GM08714 (cell line): ENCODE results near the gene ANAPC5.
"Not testable (repeated sequence)": the region's sequence is repeated elsewhere in the genome, so short reads cannot be mapped to it uniquely, and the experiment has no call there.

ENCODE experiments used
- H3K4me3 ChIP-seq: fragments of 200-500 bp; sonication (Bioruptor generic); 2 replicates; pipeline ENCODE4 v1.5.1; 2014; ENCODE audit warnings: mild to moderate bottlenecking, low read length, inconsistent platforms
- ZNF274 ChIP-seq: IDR thresholded peaks from 2 replicates; pipeline ENCODE4 v1.6.1; 2012; ENCODE audit warnings: mild to moderate bottlenecking, low read depth, low read length

ANAPC5 gene, protein sequence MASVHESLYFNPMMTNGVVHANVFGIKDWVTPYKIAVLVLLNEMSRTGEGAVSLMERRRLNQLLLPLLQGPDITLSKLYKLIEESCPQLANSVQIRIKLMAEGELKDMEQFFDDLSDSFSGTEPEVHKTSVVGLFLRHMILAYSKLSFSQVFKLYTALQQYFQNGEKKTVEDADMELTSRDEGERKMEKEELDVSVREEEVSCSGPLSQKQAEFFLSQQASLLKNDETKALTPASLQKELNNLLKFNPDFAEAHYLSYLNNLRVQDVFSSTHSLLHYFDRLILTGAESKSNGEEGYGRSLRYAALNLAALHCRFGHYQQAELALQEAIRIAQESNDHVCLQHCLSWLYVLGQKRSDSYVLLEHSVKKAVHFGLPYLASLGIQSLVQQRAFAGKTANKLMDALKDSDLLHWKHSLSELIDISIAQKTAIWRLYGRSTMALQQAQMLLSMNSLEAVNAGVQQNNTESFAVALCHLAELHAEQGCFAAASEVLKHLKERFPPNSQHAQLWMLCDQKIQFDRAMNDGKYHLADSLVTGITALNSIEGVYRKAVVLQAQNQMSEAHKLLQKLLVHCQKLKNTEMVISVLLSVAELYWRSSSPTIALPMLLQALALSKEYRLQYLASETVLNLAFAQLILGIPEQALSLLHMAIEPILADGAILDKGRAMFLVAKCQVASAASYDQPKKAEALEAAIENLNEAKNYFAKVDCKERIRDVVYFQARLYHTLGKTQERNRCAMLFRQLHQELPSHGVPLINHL

DNA sequence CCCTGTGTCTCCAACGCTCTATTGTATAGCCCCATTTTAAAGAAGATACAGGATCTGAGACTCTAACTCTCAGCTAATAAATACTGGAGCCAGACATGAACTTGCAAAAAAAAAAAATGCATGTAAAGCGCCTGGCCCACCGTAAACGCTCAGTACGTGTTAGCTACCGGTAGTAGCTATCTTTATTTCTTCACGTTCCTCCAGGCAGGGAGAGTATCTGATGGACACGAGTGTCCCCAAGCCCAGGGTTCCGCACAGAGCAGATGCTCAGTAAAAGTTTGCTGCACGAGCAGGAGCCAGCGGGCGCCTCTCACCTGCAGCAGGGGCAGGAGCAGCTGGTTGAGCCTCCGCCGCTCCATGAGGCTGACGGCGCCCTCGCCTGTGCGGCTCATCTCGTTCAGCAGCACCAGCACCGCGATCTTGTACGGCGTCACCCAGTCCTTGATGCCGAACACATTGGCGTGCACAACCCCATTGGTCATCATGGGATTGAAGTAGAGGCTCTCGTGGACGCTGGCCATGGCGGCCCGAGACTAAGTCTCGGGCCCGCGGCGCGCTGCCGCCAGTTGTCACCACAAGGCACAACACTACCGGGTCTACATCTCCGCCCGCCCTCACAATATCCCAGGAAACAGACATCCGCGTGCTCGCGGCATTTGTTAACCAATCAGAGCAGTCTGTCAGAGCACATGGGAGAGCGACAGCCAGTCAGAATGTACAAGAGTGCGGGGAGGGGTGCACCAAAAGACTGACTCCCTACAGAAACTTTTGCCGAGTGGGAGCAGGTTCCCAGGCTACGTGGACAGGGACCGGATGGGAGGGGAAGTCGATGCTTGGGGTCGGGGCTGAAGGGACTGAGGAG is at the start of gene ANAPC5:
Gene ANAPC5 (minus strand): TSS at position 592 of the 862 bp plus-strand sequence. CDS start 71 bp downstream, at position 521.
- TF ChIP-seq ZNF274, result no peak
- H3K4me3 ChIP-seq, result peak within 1 kb of the TSS; percentile 92

DNA sequence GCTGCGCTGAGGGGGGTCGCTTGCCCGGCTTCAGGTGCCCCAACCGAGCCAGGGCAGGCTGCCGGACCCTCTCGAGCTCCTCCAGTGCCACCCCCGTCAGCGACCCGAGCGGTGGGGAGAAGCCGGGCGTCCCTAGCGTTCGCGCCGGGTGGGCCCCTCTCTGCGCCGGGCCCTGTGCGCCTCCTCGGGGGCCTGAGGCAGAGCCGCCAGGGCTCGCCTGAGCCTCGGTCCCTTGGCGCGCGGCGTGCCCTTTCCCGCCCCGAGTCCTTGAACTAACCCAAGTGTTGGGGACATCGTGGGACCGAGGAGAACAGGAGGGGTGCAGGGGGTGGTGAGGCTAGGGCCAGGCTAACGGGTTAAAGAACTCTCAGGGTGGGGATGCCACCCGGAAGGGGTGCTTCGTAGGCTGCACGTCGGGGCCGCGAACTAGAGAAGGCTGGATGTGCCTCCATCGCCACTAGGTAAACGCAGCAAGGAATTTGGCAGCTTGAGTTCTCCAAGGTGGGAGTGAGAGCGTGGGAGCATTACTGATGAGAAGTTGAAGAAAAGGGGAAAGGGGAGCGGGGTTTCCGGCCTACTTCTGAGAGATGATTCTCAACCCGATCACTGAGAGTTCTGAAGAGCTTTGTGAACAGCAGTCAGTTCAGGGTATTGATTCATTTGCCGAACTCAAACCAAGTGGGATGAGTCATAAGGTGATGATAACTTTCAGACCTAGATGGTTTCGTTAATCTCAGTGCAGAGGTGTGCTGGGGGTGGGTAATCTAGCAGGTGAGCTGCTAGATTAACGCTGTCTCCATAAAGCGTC is 48.3 kb upstream of the ANAPC5 start:
- no peak for TF ChIP-seq ZNF274
- H3K4me3 ChIP-seq, result peak overlapping the region; percentile 81

DNA sequence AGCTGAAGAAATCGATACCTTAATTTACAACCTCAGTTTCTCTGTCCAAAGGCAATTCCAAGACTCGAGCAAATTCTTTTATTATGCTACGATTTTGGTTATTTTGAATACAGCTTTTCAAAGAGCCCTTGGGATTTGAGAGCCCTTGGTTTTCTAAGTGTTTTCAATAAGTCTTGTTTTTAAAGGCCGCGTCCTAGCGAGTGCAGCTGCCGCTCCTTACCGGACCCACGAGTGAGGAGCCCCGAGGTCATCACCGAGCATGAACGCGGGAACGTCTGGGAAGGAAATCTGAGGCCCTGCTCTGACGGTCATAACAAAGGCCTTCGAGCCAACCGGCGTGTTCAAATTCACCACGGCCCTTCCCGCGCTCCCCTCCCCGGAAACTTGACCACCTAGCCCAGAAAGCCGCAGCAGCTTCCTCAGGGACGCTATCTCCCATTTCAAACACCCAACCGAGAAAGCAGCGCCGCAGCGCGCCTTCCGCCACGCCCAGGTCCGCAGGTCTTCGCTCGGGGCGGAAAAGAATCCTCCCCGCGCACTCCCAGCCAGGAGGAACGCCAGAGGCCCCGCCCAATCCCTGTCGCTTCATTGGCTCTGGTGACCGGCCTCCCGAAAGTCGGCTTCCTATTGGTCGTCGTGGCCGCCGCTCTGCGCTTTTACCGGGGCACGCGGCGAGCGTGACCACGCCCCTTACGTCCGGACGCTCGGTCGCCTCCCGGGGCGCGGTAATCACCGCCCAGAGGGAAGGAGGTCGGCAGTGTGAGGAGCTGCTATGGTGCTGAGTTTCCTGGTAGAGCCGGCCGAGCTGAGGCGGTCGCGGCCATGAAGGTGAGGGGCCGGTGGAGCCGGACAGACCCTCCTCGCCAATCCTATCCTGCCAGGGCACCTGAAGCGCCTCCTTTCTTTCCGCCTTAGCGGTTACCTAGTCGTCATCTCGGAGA is 47.5 kb upstream of the ANAPC5 start, which contains the start of gene RNF34:
Gene RNF34 (plus strand): TSS at position 728 of the 941 bp plus-strand sequence. CDS start 95 bp downstream, at position 823.
- peak within 1 kb of the TSS; percentile 81 for H3K4me3 ChIP-seq
- no peak for TF ChIP-seq ZNF274

DNA sequence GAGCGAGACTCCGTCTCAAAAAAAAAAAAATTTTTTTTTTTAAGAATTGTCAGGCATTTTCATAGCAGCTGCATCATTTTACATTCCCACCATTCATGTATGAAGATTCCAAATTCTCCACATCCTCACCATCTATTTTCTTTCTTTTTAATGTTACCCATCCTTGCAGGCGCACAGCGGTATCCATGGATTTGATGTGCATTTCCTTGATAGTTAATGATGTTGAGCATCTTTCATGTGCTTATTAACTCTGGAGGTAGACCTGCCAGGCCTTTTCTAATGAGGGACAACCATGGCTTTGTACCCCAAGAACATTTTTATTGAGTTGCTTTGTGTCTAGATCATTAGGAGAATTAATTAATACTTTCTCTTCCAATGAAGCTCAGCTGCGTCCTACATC is 46.1 kb upstream of the ANAPC5 start:
- no peak for TF ChIP-seq ZNF274
- H3K4me3 ChIP-seq, result no peak overlapping the region

DNA sequence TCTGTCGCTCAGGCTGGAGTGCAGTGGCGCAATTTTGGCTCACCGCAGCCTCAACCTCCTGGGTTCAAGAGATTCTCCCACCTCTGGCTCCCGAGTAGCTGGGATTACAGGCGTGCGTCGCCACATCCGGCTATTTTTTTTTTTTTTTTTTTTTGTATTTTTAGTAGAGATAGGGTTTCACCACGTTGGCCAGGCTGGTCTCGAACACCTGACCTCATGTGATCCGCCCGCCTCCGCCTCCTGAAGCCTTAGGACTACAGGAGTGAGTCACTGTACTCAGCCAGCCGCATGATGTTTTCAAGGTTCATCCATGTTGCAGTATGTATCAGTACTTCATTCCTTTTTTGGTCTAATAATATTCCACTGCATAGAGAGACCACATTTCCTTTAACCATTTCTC is 45.3 kb upstream of the ANAPC5 start:
- H3K4me3 ChIP-seq, result no peak overlapping the region
- no peak for TF ChIP-seq ZNF274

DNA sequence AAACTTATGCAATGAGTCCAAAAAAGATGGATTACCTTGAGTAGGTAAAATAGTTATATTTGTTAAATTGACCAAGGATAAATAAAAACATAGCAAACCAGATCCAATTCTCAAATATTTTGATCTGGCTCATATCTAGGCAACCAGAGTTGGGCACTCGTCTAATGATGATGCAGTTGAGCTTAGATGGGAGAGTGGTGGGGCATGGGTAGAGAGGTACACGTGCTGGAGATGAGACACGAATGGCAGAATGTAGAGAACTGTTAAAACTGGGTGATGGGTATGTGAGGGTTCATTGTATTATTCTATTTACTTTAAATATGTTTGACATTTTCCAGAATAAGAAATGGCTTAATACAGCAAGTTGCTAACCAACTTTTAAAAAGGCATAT is 40.1 kb upstream of the ANAPC5 start:
- H3K4me3 ChIP-seq, result no peak overlapping the region
- no peak for TF ChIP-seq ZNF274

DNA sequence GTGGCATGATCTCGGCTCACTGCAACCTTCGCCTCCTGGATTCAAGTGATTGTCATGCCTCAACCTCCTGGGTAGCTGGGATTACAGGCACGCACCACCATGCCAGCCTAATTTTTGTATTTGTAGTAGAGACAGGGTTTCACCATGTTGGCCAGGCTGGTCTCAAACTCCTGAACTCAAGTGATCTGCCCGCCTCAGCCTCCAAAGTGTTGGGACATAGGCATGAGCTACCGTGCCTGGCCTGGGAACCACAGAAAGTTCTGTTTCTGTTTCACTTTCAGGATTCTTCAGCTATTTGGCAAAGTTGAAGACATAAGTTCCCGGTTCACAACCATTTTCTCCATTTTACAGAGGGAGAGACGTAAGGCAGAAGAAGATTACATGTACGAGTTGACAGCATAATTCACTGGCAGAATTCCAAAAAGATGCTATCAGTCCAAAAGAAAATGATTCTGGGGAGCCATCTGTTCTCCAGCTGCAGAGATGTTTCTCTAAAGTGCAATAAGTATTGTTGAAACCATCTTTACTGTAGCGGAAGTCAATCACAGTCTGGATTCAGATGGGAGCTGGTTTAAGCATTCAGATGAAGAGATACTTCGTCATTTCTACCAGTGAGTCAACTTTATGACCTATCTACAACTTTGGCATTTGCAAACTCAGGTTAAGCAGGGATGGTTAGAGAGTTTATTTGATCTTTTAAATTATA is 39.6 kb upstream of the ANAPC5 start:
- no peak overlapping the region for H3K4me3 ChIP-seq
- TF ChIP-seq ZNF274, result no peak

DNA sequence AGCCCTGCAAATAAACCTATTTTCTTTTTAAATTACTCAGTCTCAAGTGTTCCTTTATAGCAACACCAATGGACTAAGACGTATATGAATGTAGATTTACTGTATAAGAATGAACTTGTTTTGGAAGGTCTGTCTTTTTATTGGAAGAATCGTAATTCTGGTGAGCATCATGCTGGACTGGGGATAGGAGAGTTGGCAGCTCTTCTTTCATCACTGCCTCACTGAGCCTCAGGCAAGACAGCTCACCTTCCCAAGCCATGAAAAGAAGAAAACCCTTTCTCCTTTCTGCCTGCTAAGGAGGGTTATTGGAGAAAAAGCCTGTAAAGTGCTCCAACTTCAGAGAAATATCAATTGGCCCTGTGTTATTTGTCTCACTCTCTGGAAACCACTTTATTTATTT is 38.6 kb upstream of the ANAPC5 start:
- TF ChIP-seq ZNF274, result no peak
- no peak overlapping the region for H3K4me3 ChIP-seq

DNA sequence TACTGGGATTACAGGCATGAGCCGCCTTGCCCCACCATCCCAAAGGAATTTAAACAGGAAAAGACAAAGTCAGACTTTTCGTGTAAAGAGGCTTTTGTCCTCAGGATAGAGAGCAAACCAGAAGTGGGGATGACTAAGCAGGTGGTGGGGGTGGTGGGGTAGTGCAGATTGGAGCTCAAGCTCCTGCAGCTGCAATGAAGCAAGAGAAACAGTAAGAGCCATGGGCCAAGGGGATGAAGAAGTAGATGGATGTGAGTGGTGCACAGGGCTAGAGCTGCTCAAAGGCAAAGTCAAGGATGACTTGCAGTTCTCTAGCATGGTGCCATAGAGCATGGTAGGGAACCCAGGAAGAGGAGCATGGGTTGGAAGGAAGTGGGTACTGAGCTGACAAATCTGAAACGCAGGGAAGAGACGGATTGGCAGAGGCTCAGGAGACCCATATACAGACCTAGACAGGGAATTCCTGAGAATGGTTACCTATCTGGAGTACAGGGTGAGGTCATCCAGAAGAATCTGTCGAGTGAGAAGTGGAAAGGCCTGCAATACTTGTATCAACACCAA is 36.3 kb upstream of the ANAPC5 start:
- TF ChIP-seq ZNF274, result no peak

DNA sequence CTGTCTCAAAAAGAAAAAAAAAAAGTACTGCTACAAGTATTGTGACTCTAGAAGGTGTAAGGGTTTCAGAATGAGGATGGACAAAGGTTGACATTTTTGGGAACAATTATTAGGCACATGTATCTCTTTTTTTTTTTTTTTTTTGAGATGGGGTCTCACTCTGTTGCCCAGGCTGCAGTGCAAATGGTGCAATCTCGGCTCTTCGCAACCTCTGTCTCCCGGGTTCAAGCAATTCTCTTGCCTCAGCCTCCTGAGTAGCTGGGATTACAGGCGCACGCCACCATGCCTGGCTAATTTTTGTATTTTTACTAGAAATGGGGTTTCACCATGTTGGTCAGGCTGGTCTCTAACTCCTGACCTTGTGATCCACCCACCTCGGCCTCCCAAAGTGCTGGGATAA is 32.7 kb upstream of the ANAPC5 start:
- H3K4me3 ChIP-seq, result not testable (repeated sequence)

More for the DNA sequence above, 36.3 kb upstream of the ANAPC5 start:
- H3K4me3 ChIP-seq, result no peak overlapping the region

DNA sequence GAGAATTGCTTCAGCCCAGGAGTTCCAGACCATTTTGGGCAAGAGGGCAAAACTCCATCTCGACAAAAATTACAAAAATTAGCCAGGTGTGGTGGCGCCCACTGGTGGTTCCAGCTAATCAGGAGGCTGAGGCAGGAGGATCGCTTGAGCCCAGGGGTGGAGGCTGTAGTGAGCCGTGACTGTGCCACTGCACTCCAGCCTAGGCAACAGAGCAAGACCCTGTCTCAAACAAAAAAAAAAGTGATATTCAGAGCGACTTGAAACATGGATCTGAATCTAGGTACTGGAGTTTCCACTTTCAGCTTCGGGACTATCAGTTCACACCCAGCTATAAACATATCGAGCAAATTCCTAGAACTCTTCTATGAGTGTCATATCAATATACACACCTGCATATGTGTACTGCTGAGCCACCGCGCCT is 31.4 kb upstream of the ANAPC5 start:
- no peak overlapping the region for H3K4me3 ChIP-seq
- no peak for TF ChIP-seq ZNF274

DNA sequence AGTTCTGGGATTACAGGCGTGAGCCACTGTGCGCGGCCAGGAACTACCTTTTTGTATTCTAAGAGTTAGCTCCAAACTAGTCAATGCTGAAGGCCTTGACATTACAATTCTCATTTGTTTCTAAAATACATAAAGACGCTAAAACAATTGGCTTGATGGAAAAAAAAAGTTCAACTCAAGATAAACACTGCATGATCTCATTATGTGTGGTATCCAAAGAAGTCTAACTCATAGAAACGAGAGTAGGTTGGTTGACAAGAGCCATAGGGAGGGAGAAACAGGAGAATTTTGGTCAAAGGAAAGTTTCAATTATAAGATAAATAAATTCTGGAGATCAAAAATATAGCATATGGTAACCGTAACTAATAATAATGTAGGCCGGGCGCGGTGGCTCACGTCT is 27.7 kb upstream of the ANAPC5 start:
- no peak for TF ChIP-seq ZNF274

More for the DNA sequence above, 27.7 kb upstream of the ANAPC5 start:
- H3K4me3 ChIP-seq, result no peak overlapping the region
